CD4-positive, alpha-beta T cell treated with Interleukin-15 for 4 hours (primary cell): ENCODE results near the gene CTRB2.
"Not testable (repeated sequence)": the region's sequence is repeated elsewhere in the genome, so short reads cannot be mapped to it uniquely, and the experiment has no call there.

Experiments
- DNase-seq: peaks from one replicate; pipeline ENCODE4 v3.0.0-alpha.2; 2020; ENCODE audit warnings: low spot score

CTRB2 gene

GRCh38 chr16:75242436-75243078 lies 35.6 kb upstream of the CTRB2 start:
- DNase-seq = not testable (repeated sequence)

DNA sequence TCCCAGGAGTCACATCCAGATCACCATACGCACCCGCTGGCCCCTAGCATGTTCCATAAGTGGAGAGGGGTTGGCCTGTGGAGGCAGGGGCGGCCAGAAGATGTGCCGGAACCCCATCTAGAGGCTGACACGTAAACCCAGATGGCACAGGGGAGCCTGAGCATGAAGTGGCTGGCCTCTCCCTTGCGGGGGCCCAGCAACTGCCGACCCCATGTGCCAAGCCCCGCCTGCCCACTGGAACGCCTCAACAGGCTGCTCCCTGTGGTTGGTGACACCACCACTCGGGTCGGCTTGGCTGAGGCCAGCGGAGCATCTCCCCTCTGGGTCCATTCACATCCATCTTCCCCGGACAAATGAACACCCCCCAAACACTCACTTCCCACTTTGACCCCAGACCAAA lies 35.0 kb upstream of the CTRB2 start:
- no peak for DNase-seq

GRCh38 chr16:75241412-75241811 lies 34.5 kb upstream of the CTRB2 start:
- DNase-seq = no peak

DNA sequence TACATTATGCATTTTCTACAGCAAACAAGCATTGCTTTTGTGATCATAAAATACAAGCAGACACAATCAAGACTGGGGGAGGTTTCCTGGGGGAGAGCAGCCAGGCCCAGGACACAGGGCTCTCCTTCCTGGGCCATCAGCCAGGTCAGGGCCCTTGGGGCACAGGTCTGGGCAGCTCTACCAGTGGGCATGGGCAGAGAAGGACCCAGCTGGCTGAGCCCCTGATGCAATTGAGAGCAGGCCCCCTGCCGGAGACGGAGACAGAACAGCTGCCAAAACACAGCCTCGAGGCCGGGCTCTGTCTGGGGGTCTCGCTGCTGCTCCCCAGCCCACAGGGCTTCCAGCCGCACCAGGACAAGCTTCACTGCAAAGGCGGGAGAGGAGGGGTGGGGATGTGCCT lies 33.7 kb upstream of the CTRB2 start:
- DNase-seq = not testable (repeated sequence)

DNA sequence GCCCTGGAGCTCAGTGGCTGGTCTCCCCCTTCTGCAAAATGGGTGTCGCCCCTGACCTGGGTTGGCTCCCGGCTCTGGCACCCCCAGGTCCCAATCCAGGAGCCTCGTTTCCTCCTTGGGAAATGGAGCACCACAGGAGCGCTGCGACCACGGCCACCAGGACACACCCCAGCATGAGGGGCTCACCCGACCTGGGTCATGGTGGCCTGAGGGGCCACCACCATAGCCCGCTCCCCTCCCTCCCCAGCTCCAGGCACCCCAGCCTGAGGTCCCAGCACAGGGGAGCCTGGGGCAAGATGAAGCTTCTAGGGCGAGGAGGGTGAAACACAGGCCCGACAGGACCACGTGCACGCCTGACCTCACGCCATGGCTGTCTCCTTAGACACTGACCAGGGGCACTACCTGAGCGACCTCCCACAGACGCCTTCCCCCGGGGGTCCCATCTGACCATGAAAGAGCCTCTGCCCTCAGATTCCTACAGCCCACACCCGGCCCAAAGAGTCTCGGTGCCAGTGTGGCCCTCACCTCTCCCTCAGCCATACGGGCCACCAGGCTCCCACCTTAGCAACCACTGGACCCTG lies 32.7 kb upstream of the CTRB2 start:
- no peak for DNase-seq

GRCh38 chr16:75238853-75239541 lies 32.0 kb upstream of the CTRB2 start:
- DNase-seq = no peak

DNA sequence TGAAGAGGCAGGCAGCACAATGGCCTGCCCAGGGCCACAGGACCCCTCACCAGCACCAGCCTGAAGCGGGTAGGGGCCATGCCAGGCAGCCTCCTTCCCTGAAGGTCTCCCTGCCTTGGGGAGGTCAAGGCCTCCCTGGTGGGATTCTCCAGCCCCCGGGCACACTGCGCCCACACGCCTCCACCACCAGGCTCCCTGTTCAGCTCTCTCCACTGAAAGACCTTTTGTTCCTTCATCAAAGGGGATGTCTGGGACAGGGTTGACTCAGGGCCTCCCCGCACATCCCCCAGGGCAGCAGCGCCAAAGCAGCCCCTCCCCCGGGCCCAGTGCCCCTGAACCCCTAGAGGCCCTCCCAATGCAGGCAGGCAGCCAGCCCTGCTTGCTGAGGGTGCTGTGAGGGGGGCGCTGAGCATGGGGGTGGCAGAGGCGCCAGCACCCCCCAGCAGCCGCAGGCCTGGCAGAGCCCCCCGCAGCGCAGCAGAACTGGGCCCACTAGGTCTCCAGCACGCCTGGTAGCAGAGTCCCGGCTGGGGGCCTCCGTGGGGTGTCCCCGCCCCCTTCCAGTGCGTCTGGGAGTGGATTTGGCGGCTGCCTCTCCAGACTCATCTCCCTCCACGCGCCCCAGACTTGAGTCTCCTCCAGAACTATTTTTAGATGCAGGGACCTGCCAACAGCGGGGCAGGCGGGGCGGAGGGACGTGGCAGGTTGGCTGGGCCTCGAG lies 31.3 kb upstream of the CTRB2 start:
- DNase-seq = no peak

- DNase-seq = no peak
Measured at GRCh38 chr16:75237398-75238131, 30.6 kb upstream of the CTRB2 start.

DNA sequence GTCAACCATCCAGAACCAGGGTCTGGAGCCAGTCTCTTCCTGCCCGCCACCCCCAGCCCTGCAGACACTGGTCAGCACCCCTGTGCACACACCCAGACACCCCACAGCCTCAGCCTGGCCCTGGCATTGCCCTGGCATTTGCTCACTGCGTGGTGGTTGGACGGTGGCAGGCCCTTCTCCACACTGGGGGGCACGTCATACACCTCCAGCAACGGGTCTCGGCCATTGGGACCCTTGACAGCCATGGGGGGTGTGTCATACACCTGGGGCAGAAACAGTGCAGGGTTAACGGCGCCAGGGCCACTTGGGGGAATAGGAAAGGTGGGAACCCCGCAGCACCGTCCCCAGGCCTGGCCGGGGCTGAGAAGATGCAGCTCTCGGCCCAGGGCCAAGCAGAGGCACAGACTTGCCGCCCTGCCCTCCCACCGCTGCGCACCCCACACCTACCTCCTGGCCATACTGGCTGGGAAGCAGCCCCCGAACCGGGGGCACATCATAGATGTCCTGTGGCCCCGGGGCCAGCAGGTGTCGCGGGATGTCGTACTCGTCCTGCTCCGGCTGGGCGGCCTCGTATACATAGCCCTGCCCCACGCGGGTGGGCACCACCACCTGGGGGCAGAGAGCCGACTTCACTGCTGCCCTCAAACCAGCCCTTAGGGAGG lies 29.9 kb upstream of the CTRB2 start:
- DNase-seq = no peak

DNA sequence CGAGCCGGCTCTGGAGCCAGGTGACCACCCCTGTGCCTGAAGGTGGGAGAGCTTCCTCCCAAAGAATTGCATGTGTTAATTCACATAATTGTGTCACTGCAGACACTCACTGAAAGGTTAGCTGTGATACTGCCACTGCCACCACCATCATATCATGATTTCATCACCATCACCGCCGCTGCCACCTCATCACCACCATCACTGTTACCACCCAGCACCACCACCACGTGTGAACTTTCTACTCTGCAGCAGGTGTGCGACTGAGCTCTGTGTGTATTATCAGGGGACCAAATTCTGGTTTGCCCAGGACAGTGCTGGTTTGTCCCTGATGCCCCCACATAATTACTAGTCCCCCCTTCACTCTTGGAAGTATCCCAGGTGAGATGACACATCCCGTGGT lies 29.3 kb upstream of the CTRB2 start:
- no peak for DNase-seq

DNA sequence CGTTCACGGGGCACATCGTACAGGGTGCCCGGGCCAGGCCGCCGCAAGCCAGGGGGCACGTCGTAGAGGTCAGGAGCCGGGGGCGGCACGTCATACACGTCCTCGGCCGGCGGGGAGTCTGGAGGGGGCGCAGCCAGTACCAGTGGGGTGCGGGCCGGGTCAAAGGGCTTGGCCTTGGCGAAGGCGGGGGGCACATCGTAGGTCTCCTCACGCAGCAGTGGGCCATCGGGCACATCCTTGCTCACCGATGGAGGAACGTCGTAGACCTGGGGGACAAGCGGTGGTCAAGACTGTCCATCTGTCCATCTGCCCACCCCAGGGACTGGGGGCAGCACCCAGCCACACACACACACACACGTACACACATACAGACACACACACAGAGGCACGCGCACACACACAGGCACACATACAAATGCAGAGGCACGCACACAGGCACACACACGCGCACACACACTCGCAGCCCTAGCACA lies 28.8 kb upstream of the CTRB2 start:
- DNase-seq = no peak

DNA sequence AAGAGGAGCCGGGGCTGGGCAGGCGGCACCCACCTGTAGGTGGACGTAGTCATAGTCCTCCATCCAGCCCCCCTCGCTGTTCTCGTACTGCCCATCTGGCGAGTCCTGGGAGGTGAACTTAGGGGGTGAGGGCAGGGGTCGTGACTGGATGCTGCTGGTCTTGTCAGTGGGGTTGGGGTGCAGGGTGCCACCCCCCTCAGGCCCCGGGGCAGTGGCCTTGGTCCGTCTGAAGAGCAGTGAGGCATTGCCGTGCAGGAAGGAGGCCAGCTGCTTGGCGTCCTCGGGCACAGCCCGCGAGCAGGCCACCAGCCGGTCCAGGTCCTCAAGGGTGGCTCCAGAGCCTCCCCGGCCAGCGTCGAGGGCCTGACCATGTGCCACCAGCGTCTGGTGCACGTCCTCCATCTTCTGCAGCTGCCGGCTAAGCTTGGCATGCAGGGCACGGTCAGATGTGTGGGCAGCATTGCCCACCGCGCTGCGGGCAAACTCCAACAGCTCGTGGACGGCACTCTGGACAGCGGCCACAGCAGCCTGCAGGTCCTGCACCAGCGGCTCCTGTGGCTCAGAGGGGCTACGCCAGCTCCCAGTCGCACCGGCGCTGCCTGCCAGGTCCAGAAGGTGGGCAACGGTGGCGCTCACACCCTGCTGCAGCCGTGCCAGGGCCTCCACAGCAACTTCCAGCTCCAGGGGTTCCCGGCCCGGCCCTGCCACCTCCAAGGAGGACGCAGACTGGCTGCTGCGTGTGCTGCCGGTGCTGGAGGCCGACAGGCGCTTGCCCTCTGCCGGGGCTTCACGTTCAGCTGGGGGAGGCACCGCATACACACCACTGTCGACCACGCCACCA lies 28.1 kb upstream of the CTRB2 start:
- DNase-seq = no peak

DNA sequence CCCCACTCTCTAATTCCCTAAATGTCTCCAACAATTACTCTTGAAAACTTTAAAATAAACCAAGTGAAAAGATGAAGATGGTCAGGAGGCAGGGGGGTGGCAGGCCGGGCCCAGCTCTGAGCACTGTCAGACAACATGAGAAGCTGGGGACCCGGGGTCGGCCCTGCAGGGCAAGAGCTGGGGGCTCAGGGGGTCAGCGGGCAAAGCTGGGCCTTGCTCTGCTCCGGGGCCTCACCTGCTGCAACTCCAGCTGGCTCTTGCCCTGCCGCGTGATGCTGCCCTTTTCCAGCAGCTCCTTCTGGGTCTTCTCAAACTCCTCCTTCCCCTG lies 26.6 kb upstream of the CTRB2 start:
- DNase-seq = no peak

DNA sequence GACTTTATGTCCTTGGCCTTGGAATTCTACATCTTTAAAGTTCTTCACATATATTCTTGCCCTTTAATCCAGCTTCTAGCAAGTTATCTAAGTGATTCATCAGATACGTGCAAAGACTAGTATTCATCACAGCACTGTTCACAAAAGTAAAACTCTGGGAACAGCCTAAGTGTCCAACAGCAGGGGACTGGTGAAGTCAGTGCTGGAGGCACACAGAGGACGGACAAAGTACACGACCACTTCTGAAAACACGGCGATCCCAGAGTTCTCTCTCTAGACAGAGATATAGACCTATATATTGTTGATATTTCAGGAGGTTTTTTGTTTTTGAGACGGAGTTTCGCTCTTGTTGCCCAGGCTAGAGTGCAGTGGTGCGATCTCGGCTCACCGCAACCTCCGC lies 24.6 kb upstream of the CTRB2 start:
- no peak for DNase-seq

DNA sequence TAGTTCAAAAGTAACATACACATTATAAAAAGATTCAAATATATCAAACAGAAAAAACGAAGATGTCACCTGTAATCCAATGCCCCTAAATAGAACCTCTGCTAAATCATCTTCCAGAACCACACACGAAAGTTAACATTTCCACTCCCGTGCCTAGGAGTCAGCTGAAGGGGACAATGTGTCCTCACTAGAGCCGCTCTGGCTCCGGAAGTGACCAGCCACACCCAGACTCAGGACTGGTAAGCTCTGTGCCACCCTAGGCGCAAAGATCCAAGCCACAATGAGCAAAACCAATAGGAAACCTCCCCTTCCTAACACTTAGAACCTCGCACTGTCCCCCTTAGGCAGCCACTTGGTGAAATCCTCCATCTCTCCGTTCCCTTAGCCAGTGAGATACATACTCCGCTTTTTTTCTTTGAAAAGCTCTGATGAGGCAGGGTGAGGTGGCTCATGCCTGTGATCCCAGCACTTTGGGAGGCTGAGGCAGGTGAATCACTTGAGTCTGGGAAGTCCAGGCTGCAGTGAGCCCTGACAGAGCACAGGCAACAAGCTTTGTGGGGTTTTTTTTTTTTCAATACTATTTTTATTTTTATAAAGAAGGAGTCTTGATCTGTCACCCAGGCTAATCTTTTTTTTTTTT lies 23.6 kb upstream of the CTRB2 start:
- no peak for DNase-seq

GRCh38 chr16:75229172-75230031 lies 22.4 kb upstream of the CTRB2 start:
- DNase-seq = no peak

DNA sequence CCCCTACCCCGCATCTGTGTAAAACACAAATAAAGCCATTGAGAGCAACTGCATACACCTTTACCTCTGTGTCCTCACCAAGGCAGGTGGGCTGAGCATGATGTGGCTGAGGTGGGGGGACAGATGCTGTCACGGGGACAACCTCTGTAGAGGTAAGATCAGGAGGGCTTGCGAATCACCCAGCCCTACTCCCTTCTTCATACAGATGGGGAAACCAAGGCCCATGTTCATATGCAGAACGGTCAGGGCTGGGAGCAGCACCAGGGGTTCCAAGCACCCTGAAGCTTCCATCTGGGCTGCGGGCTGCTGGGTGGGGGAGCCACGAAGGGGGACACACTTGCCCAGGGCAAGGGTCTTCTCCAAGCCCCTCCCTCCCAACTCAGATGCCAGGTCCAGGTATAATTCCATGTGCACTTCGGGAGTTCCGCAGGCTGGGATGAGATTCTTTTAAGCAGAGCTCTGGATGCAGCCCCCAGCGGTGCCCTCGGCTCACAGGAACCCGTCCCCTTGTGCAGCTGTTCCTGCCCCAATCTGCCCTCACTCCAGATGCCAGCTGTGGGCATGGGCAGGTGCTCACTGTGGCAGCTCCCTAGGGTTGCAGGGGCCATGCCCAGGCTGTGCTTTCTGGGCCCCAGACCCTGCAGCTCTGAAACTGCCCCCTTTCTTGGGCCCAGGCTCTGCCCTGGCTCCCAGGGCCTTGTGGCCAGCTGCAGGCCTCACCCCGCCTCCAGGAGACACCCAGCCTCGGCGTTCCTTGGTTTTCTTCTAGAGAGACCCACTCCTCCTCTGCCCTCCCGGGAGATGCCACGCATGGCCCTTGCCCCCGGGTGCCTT lies 21.4 kb upstream of the CTRB2 start:
- DNase-seq = no peak

GRCh38 chr16:75227361-75228142 lies 20.6 kb upstream of the CTRB2 start:
- no peak for DNase-seq
